GM18508 (cell line): Measurements from ENCODE around the gene KRTAP10-1.

Source experiments
- ATAC-seq: cut with Tn5 transposase; IDR thresholded peaks from one replicate; pipeline ENCODE4 v1.9.1; 2021; ENCODE audit warnings: moderate number of reproducible peaks; ENCODE audit not compliant: insufficient read depth, unreplicated experiment

Gene KRTAP10-1

GRCh38 chr21:44530221-44530902, 9.6 kb downstream of the KRTAP10-1 start:
- ATAC-seq, result no peak

- ATAC-seq, result no peak
Observed at GRCh38 chr21:44529503-44530125, 10.4 kb downstream of the KRTAP10-1 start.

GRCh38 chr21:44529011-44529421, 11.0 kb downstream of the KRTAP10-1 start:
- ATAC-seq, result no peak

GRCh38 chr21:44528634-44528995, 11.4 kb downstream of the KRTAP10-1 start:
- no peak for ATAC-seq

GRCh38 chr21:44527983-44528633, 11.9 kb downstream of the KRTAP10-1 start:
- ATAC-seq, result no peak

- no peak for ATAC-seq
Observed at GRCh38 chr21:44527156-44527982, 12.6 kb downstream of the KRTAP10-1 start.

GRCh38 chr21:44526096-44526997, 13.6 kb downstream of the KRTAP10-1 start:
- ATAC-seq, result no peak

- no peak for ATAC-seq
Observed at GRCh38 chr21:44525391-44526095, 14.5 kb downstream of the KRTAP10-1 start.

- no peak for ATAC-seq
Observed at GRCh38 chr21:44524414-44525371, 15.3 kb downstream of the KRTAP10-1 start.

- ATAC-seq, result no peak
Observed at GRCh38 chr21:44523567-44524413, 16.2 kb downstream of the KRTAP10-1 start.

- no peak for ATAC-seq
Observed at GRCh38 chr21:44522753-44523204, 17.2 kb downstream of the KRTAP10-1 start.

GRCh38 chr21:44521928-44522752, 17.9 kb downstream of the KRTAP10-1 start:
- no peak for ATAC-seq

- no peak for ATAC-seq
Observed at GRCh38 chr21:44521301-44521927, 18.6 kb downstream of the KRTAP10-1 start.

- no peak for ATAC-seq
Observed at GRCh38 chr21:44520326-44521300, 19.4 kb downstream of the KRTAP10-1 start.
